Activated CD8-positive, alpha-beta memory T cell treated with anti-CD3 and anti-CD28 coated beads, Interleukin-2, amount 50 U/mL, for 24 hours (primary cell): ENCODE results near the gene EMX1.

Source experiments
- DNase-seq: peaks from one replicate; pipeline ENCODE4 v3.0.0-alpha.2; 2020; ENCODE audit errors: extremely low read depth

Gene EMX1

GRCh38 chr2:72942881-72943418, 25.6 kb downstream of the EMX1 start:
- DNase-seq = no peak

GRCh38 chr2:72943540-72944395, 26.4 kb downstream of the EMX1 start:
- no peak for DNase-seq

- DNase-seq = no peak
These were observed 27.6 kb downstream of the EMX1 start for GRCh38 chr2:72944804-72945449.

- DNase-seq = no peak
These were observed 28.2 kb downstream of the EMX1 start for GRCh38 chr2:72945450-72946019.

GRCh38 chr2:72946466-72946865, 29.1 kb downstream of the EMX1 start:
- no peak for DNase-seq

- DNase-seq = no peak
These were observed 30.9 kb downstream of the EMX1 start for GRCh38 chr2:72947952-72948830.

GRCh38 chr2:72949045-72949444, 31.7 kb downstream of the EMX1 start:
- DNase-seq = no peak

- no peak for DNase-seq
These were observed 32.3 kb downstream of the EMX1 start for GRCh38 chr2:72949642-72950041.

GRCh38 chr2:72950558-72951255, 33.4 kb downstream of the EMX1 start:
- no peak for DNase-seq

- DNase-seq = no peak
These were observed 34.2 kb downstream of the EMX1 start for GRCh38 chr2:72951303-72952095.

GRCh38 chr2:72952110-72952823, 34.9 kb downstream of the EMX1 start:
- no peak for DNase-seq

GRCh38 chr2:72952961-72953360, 35.6 kb downstream of the EMX1 start:
- DNase-seq = no peak

- no peak for DNase-seq
These were observed 36.2 kb downstream of the EMX1 start for GRCh38 chr2:72953528-72953927.

GRCh38 chr2:72953976-72954375, 36.7 kb downstream of the EMX1 start:
- DNase-seq = no peak

GRCh38 chr2:72954376-72955227, 37.3 kb downstream of the EMX1 start:
- no peak for DNase-seq

GRCh38 chr2:72955228-72956049, 38.1 kb downstream of the EMX1 start:
- DNase-seq = no peak

GRCh38 chr2:72956050-72956395, 38.7 kb downstream of the EMX1 start:
- DNase-seq = no peak

- DNase-seq = no peak
These were observed 39.6 kb downstream of the EMX1 start for GRCh38 chr2:72956936-72957335.
